Measurements from ENCODE around the gene HCN2. TPM values are rescaled to one million over a fixed set of nuclear protein-coding genes. Genes with fewer than 3 reads are reported as not detected.

Gene HCN2
- total RNA-seq, 1 donor from 2014 or later: 8.0 TPM

GRCh38 chr19:658059-658839 is 68.6 kb downstream of the HCN2 start:
- no peak for DNase-seq

GRCh38 chr19:658916-659839 is 69.5 kb downstream of the HCN2 start:
- peak; percentile 60 for DNase-seq

GRCh38 chr19:660793-661426 is 71.2 kb downstream of the HCN2 start:
- DNase-seq: no peak

GRCh38 chr19:661427-662196 is 71.9 kb downstream of the HCN2 start:
- DNase-seq: no peak

- no peak for DNase-seq
Observed at GRCh38 chr19:662207-662961, 72.7 kb downstream of the HCN2 start.

- DNase-seq: peak; percentile 85
Observed at GRCh38 chr19:662962-663681, 73.4 kb downstream of the HCN2 start, which contains the start of gene RNF126. Gene RNF126 (minus strand): TSS chr19:663214. CDS start chr19:663121, 93 bp downstream.

GRCh38 chr19:663682-664117 is 74.0 kb downstream of the HCN2 start:
- DNase-seq: no peak

GRCh38 chr19:664913-665443 is 75.3 kb downstream of the HCN2 start:
- DNase-seq: peak; percentile 65

Other genes starting within 250 kb of the HCN2 start
- 5.3 TPM for gene MIER2, start 245.1 kb upstream of the HCN2 start, total RNA-seq
- 16.1 TPM for gene C2CD4C, start 180.7 kb upstream of the HCN2 start, total RNA-seq
- gene SHC2, start 128.8 kb upstream of the HCN2 start, total RNA-seq: 13.9 TPM
- gene MADCAM1, start 93.4 kb upstream of the HCN2 start, total RNA-seq: 0.16 TPM
- gene TPGS1, start 82.4 kb upstream of the HCN2 start, total RNA-seq: 15.6 TPM
- gene CDC34, start 58.1 kb upstream of the HCN2 start, total RNA-seq: 46.2 TPM
- not detected for gene GZMM, start 45.8 kb upstream of the HCN2 start, total RNA-seq
- 77.4 TPM for gene BSG, start 17.3 kb upstream of the HCN2 start, total RNA-seq
- gene POLRMT, start 43.7 kb downstream of the HCN2 start, total RNA-seq: 12.5 TPM
- gene FGF22, start 50.0 kb downstream of the HCN2 start, total RNA-seq: 0.62 TPM
- 10.8 TPM for gene RNF126, start 73.3 kb downstream of the HCN2 start, total RNA-seq
- 3.3 TPM for gene FSTL3, start 86.5 kb downstream of the HCN2 start, total RNA-seq
- not detected for gene PRSS57, start 105.6 kb downstream of the HCN2 start, total RNA-seq
- gene PALM, start 119.1 kb downstream of the HCN2 start, total RNA-seq: 95.9 TPM
- not detected for gene MISP, start 161.2 kb downstream of the HCN2 start, total RNA-seq
- gene PTBP1, start 207.6 kb downstream of the HCN2 start, total RNA-seq: 33.5 TPM
- 99.5 TPM for gene PLPPR3, start 232.1 kb downstream of the HCN2 start, total RNA-seq
- 0.31 TPM for gene AZU1, start 238.0 kb downstream of the HCN2 start, total RNA-seq